HEK293T (cell line): ENCODE data around the gene ACD.

Source experiments
- ARNT ChIP-seq: fragments of 450-650 bp; IDR thresholded peaks from 2 replicates; pipeline ENCODE4 v1.6.1; 2017; ENCODE audit warnings: mild to moderate bottlenecking
- BHLHE40 ChIP-seq: fragments of 450-650 bp; IDR thresholded peaks from 2 replicates; pipeline ENCODE4 v1.6.1; 2016; ENCODE audit warnings: mild to moderate bottlenecking, moderate library complexity, borderline replicate concordance
- HDGF ChIP-seq: fragments of 450-650 bp; IDR thresholded peaks from 2 replicates; pipeline ENCODE4 v1.6.1; 2017; ENCODE audit warnings: antibody characterized with exemption, borderline replicate concordance
- L3MBTL2 ChIP-seq: fragments of 450-650 bp; conservative IDR thresholded peaks from 2 replicates; pipeline ENCODE4 v1.6.1; 2016; ENCODE audit warnings: mild to moderate bottlenecking
- SP1 ChIP-seq: fragments of 450-650 bp; IDR thresholded peaks from 2 replicates; pipeline ENCODE4 v1.6.1; 2017
- SUZ12 ChIP-seq: fragments of 450-650 bp; IDR thresholded peaks from 2 replicates; pipeline ENCODE4 v1.6.1; 2016; ENCODE audit warnings: mild to moderate bottlenecking
- TARDBP ChIP-seq: fragments of 450-650 bp; IDR thresholded peaks from 2 replicates; pipeline ENCODE4 v1.6.1; 2016

GRCh38 chr16:67657017-67657608 lies 2.9 kb downstream of the ACD start:
- no peak for TF ChIP-seq SP1
- no peak for TF ChIP-seq L3MBTL2
- no peak for TF ChIP-seq BHLHE40
- no peak for TF ChIP-seq HDGF
- no peak for TF ChIP-seq SUZ12
- TF ChIP-seq TARDBP = no peak
- no peak for TF ChIP-seq ARNT
